GM12801 (cell line): Measurements from ENCODE around the gene MMP7.

Source experiments
- TF ChIP-seq, protein P1 (sequence below): IDR thresholded peaks from one replicate; pipeline ENCODE4 v1.5.1; 2011; ENCODE audit warnings: control low read depth; ENCODE audit not compliant: insufficient read length; ENCODE audit errors: extremely low read depth

Gene MMP7

DNA sequence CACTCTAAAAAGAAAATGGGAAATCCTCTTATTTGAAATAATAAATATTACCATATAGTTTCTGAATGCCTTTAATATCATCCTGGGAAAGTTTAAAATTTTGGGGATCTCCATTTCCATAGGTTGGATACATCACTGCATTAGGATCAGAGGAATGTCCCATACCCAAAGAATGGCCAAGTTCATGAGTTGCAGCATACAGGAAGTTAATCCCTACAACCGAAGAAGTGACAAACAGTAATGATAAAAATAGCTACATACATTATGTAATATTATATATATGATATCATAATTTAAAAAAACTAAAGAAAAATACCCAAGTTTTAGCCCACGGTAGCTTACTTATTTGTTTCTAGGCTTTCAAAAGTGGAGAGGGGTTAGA, 7.4 kb downstream of the MMP7 start:
- TF ChIP-seq, protein P1, sequence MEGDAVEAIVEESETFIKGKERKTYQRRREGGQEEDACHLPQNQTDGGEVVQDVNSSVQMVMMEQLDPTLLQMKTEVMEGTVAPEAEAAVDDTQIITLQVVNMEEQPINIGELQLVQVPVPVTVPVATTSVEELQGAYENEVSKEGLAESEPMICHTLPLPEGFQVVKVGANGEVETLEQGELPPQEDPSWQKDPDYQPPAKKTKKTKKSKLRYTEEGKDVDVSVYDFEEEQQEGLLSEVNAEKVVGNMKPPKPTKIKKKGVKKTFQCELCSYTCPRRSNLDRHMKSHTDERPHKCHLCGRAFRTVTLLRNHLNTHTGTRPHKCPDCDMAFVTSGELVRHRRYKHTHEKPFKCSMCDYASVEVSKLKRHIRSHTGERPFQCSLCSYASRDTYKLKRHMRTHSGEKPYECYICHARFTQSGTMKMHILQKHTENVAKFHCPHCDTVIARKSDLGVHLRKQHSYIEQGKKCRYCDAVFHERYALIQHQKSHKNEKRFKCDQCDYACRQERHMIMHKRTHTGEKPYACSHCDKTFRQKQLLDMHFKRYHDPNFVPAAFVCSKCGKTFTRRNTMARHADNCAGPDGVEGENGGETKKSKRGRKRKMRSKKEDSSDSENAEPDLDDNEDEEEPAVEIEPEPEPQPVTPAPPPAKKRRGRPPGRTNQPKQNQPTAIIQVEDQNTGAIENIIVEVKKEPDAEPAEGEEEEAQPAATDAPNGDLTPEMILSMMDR, result no peak

DNA sequence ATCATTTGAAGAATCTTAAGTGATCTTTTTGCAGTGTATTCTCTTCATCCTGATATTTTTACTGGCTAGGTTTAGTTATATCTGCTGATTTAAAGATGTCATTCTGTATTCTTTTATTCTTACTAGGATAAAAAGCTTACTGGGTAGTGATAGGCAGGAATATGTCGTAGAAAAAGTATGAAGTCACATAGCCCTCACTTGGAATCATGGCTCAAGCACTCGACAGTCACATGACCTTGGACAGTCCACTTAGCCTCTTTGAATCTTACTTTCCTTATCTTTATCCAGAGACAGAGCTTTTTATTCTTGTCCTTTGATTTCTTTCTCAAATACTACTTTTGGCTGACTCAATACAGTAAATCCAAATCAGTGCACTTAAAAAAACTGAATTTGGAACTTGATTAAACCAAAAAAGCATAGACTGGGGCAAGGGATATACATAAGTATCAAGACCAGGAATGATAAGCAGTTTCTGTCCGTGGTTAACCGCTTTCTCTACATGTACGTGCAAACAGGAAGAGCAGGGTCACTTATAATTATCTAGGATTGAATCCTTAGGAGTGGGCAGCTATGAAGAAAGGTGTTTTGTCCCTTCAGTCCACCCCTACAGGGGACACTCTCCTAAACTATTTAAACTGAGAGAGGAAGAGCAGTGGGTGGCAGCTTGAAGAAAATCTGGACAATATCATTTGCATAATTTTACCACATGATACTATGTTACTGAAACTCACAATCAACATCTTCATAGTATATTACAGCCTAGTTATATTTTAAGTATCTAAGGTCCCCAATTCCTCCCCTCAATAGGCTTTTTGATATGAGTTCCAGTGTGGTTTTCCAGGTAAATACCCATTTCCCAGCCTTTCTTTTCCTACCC, 8.0 kb downstream of the MMP7 start:
- TF ChIP-seq, protein P1, result no peak

DNA sequence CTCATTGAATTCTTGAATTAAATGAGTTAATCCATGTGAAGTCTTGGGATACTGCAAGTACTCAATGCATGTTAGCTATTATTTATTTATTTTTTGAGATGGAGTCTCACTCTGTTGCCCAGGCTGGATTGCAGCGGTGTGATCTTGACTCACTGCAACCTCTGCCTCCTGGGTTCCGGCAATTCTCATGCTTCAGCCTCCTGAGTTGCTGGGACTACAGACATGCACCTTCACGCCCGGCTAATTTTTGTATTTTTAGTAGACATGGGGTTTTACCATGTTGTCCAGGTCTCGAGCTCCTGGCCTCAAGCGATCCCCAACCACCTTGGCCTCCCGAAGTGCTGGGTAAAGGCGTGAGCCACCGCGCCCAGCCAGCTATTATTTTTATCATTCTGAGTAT, 9.4 kb downstream of the MMP7 start:
- TF ChIP-seq, protein P1, result no peak

DNA sequence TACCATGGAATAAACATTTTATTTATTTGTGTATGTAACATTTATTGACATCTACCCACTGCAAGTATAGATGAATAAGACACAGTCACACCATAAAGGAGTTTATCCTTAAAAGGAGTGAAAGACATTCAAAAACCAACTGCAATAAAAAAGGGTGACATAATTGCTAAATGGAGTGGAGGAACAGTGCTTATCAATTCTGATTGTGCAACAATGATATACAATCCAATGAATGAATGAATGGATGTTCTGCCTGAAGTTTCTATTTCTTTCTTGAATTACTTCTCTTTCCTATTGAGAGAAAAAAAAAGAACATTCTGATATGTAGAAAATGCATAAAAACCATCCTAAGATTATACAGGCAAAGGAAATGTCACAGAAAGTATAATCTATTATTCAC, 10.0 kb downstream of the MMP7 start:
- TF ChIP-seq, protein P1, result no peak

DNA sequence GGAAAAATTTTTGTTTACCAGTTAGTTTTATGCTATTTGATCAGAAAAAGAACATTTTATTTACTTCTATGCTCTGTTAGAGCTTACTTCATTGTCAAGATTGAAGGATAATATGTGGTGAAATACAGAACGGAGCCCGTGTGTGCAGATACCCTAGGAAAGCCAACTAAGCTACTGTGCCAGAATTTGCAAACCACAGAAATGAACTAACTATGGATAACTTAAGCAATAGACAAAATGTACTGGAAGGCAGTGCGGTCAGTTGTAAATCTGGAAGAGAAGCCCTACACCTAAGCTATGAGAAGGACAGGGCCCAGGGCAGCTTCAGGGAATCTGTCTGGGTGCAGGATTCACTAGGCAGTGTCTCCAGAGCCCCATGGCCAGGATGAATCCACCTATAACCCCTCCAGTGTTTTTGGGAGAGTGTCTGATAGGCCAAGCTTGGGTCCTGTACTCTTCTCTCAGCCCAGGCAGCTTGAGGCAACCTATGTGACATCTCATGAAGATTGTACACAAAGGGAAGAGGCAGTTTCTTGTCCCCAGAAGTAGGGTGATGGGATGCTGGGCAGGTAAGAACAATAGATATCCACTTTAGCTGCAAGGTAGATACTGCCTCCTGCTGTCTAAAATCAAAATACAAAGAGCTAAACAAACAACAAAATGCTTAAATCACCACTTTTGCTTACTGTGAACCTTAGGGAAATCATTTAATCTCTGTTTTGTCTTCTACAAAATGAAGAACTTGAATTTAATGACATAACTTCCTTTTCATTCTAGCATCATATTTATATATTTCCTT, 12.1 kb downstream of the MMP7 start:
- TF ChIP-seq, protein P1, result no peak

DNA sequence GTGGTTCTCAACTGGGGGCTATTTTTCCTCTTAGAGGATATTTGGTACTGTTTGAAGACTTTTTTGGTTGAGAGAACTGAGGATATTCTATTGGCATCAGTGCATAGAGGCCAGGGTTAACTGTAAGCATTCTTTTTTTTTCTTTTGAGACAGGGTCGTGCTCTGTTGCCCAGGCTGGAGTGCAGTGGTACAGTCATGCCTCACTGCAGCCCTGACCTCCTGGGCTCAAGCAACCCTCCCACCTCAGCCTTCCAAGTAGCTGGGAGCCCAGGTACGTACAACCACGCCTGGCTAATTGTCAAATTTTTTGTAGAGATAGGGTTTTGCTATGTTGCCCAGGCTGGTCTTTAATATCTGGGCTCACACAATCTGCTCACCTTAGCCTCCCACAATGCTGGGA, 12.9 kb downstream of the MMP7 start:
- TF ChIP-seq, protein P1, result no peak

DNA sequence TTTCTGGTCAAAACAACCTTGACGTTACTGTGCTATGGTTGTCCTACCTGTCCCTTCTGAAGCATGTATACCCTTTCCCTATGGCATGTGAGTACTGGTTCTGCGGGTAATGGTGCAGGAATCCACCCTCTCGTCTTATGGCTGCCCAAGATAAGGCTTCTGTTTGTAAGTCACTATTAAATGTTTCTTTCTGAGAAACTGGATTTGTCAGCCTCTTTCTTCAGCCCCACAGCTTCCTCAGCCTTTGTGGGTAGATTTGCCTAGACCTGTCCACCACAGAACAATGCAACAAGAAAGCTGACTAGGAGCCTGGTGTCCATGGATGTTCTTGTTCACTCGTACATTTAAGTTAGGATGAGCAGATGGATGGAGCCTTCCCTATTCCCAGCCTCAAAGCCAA, 14.4 kb downstream of the MMP7 start:
- TF ChIP-seq, protein P1, result no peak
